SHP77 treated with DMSO at 0.1 percent for 48 hours (cell line): ENCODE measurements around the gene CYTH4.
"Not testable (repeated sequence)": the region's sequence is repeated elsewhere in the genome, so short reads cannot be mapped to it uniquely, and the experiment has no call there.

Source experiments
- DNase-seq: peaks from one replicate; lab custom pipeline; 2025; lab: John Stamatoyannopoulos, UW

Gene CYTH4

GRCh38 chr22:37310815-37311595 lies 28.7 kb downstream of the CYTH4 start:
- no peak for DNase-seq

- DNase-seq, result no peak
Observed at GRCh38 chr22:37311761-37312312, 29.5 kb downstream of the CYTH4 start.

- DNase-seq, result no peak
Observed at GRCh38 chr22:37312549-37313183, 30.4 kb downstream of the CYTH4 start.

- DNase-seq, result no peak
Observed at GRCh38 chr22:37313376-37314314, 31.3 kb downstream of the CYTH4 start.

GRCh38 chr22:37314315-37315074 lies 32.2 kb downstream of the CYTH4 start:
- DNase-seq, result no peak

- DNase-seq, result no peak
Observed at GRCh38 chr22:37316405-37316804, 34.1 kb downstream of the CYTH4 start.

GRCh38 chr22:37316875-37317371 lies 34.6 kb downstream of the CYTH4 start:
- DNase-seq, result peak; percentile 41

- DNase-seq, result no peak
Observed at GRCh38 chr22:37317698-37318210, 35.4 kb downstream of the CYTH4 start.

GRCh38 chr22:37318364-37319109 lies 36.2 kb downstream of the CYTH4 start:
- DNase-seq, result no peak

GRCh38 chr22:37319469-37319868 lies 37.2 kb downstream of the CYTH4 start:
- DNase-seq, result no peak

GRCh38 chr22:37320726-37321677 lies 38.7 kb downstream of the CYTH4 start:
- DNase-seq, result no peak

GRCh38 chr22:37324340-37325038 lies 42.2 kb downstream of the CYTH4 start:
- no peak for DNase-seq

- DNase-seq, result no peak
Observed at GRCh38 chr22:37325039-37325395, 42.7 kb downstream of the CYTH4 start.

- DNase-seq, result no peak
Observed at GRCh38 chr22:37326726-37327125, 44.4 kb downstream of the CYTH4 start.

GRCh38 chr22:37328017-37328416 lies 45.7 kb downstream of the CYTH4 start:
- DNase-seq, result no peak

- DNase-seq, result not testable (repeated sequence)
Observed at GRCh38 chr22:37328538-37329237, 46.4 kb downstream of the CYTH4 start.

GRCh38 chr22:37329238-37330140 lies 47.2 kb downstream of the CYTH4 start:
- DNase-seq, result no peak
